HG03460 (cell line): ENCODE measurements around the gene NR3C2.
"Not testable (repeated sequence)": the region's sequence is repeated elsewhere in the genome, so short reads cannot be mapped to it uniquely, and the experiment has no call there.

Experiments used
- ATAC-seq: cut with Tn5 transposase; IDR thresholded peaks from one replicate; pipeline ENCODE4 v1.9.1; 2021; ENCODE audit not compliant: unreplicated experiment

NR3C2 gene

GRCh38 chr4:148171596-148171995 is 270.6 kb downstream of the NR3C2 start:
- no peak for ATAC-seq

DNA sequence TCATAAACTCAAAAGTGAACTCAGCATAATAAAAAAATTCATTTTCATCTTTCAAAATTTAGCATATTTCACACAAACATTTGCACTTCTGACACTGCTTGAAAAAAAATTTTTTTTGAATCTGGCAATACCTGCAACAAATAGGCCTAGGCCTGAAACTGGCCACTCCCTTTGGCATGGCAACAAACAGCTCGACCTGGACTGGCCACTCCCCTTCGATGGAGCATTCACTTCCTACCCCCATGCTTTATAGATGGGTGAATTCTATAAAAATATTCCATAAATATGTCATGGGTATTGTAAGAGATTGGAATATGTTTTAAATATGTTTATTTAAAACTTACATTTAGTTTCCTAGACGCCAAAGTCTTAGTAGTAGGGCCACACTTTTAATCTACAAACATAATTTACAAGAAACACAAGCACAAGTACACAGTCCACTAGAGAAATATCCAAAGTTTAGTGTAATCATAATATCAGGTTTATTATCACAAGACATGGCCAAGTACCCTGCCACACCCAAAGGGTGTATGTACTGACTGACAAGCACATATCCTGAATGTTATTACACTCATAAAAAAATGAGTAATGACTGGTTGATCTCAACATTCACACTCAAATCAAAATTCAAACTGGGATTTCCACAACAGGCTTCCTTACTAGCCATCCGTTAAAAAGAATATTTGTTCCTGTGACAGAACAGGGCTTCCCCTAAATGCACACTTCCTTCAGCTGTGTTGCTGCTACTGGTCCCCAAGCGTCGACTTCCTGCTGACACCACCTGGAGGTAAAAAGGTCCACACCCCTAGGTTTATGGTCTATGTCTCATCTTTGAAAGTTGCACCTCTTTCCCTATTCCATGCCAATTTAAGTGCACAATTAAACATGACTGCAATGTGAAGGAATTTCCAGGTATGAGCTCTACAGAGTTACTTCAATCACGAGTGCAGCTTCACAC is 271.5 kb downstream of the NR3C2 start:
- no peak for ATAC-seq

DNA sequence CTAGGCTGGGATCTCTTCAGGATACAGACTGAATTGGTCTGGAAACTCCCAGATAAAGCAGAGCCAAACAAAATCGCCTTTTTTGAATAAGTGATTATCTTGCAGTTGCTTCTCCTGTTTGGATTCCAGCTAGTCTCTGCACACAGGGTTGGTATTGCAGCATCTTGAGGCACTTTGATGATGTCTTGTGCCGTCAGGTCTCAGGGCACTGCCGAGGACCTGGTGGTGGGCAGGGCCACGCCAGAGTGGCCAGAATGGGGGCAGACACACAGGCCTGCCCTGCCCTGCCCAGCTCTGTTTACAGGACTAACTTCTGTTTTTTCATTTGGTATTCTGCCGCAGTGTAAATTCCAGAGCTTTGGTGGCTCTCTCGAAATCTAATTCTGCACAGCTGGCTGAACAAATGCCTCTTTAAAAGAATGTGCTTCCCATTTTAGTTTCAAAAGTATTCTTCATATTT is 276.1 kb downstream of the NR3C2 start:
- no peak for ATAC-seq

- ATAC-seq = no peak
Measured at GRCh38 chr4:148164557-148164956, 277.7 kb downstream of the NR3C2 start.

DNA sequence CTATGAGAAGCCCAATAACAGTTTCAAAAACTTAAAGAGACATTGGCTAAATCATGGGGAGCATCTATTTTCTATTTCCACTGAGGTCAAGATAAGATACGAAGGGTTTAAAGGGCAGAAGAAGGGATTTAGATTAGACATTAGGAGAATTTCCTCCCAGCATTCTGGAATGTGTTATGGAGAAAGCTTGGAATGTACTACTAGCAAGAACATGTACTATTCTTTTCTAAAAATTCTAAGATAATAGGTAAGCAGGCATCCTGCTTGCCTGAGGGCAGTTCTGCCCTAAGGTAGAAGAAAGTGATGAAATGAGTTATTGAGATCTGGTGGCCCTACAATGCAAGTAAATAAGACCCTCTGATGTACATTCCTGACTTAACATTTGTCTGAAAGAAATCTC is 279.2 kb downstream of the NR3C2 start:
- ATAC-seq = no peak

GRCh38 chr4:148162519-148162918 is 279.7 kb downstream of the NR3C2 start:
- ATAC-seq = no peak

DNA sequence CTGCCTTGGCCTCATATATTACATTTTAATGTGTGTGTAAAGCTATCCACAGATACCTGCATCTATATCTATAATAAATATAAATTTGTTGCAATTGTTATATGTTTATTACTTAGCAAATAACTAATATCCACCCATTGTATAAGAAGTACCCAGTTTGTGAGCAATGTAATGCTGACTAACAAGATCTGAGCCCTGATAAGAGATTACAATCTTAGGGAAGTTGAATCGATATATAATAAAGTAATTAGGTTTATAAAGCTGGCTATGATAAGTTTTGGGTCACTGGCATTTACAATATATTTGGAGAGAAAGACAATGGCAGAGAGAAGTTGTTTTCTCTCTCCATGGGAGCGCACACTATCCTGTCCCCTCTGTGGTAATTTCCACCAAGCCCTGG is 280.6 kb downstream of the NR3C2 start:
- no peak for ATAC-seq

GRCh38 chr4:148159793-148160192 is 282.4 kb downstream of the NR3C2 start:
- ATAC-seq = no peak

- ATAC-seq = no peak
Measured at GRCh38 chr4:148154769-148155168, 287.4 kb downstream of the NR3C2 start.

DNA sequence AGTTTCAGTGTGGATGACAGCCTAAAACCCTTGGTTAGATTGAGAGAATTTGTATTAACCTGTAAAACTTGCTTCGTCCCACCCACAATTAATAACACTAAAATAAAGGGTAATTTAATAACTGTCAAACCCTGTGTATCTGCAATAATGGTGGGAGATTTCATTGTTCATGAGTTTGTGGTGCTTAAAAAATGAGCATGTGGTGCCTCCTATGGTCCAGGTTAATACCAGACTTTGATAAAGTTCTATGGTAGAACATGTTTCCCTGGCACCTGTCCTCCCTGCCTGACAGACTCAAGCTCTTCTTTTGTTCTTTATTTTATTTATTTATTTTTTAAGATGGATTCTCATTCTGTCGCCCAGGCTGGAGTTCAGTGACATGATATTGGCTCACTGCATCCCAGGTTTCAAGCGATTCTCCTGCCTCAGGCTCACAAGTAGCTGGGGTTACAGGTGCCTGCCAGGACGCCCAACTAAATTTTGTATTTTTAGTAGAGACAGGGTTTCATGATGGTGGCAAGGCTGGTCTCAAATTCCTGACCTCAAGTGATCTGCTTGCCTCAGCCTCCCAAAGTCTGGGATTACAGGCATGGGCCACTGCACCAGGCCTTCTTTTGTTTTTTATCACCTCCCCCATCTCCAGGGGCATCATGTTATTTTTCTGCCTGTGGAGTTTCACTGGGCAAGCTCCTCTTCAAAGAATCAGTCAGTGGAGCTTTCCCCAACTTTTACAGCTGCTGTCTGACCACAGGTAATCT is 289.2 kb downstream of the NR3C2 start:
- ATAC-seq = no peak

DNA sequence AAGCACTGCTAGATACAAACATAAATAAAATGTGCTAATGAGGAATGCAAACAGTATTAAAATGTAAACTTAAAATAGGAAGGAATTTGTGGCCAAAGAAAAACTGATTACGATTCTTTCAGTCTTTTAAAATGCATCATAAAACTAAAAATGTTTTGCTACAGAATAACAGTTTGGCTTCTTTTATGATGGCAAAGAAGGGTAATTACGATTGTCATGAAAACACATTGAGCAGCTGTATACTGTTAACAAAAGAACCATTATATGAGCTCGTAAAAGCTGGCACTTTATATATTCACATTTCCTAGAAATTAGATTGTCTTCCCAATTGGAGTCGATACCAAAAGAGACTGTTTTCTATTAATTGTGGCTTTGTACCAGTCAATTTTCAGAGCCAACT is 290.4 kb downstream of the NR3C2 start:
- no peak for ATAC-seq

GRCh38 chr4:148145475-148145874 is 296.7 kb downstream of the NR3C2 start:
- ATAC-seq = no peak

DNA sequence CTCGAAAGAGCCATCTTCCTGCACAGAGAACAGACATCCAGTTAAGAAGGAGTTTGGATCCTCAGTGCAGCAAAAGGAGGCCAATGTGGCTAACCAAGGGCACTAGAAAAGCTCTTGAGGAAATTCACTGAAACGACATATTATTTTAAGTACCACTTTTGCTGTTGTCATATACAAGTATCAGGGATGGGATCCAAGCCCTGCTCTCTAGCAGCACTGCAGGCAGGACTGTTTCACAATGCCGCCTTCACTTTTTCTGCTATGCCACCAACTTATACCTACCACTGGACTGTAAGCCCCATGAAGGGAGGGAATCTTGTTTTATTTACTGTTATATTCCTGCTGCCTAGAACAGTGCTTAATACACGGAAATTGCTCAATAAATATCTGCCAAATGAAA is 299.0 kb downstream of the NR3C2 start:
- no peak for ATAC-seq

GRCh38 chr4:148141501-148141900 is 300.7 kb downstream of the NR3C2 start:
- no peak for ATAC-seq

DNA sequence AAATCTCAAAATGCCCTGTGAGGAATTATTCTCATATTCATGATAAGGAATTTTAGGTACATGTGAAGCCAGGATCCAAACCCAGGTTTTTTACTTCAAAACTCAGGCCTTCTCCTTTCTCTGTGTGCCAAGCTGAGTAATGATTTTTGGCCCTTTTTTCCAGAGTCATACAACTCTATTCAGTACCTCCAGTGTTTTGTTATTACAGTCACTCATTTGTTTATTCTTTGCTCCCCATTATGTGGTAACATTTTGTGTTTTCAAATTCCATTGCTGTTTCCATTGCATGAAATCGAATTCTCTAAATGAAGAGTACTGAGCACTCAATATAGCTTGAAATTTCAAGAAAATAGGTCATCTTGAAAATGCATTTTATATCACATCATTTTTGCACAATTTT is 315.4 kb downstream of the NR3C2 start:
- ATAC-seq = no peak

DNA sequence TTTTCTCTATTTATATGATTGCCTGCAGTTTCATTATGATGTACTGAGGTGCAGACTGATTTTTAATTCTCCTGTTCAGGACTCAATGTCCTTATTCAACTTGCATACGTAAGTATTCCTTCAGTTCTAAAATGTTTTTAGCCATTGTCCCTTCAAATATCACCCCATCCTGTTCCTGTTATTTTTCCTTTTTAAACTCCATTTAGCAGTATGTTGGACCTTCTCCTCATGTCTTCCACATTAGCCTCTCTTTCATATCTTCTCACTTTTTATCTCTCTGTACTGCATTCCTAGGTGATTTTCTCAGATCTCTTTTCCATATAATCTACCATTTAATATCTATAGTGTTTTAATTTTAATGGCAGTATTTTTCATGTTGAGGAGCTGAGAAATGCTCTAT is 317.7 kb downstream of the NR3C2 start:
- ATAC-seq = no peak

GRCh38 chr4:148123161-148123560 is 319.1 kb downstream of the NR3C2 start:
- ATAC-seq = not testable (repeated sequence)

- ATAC-seq = no peak
Measured at GRCh38 chr4:148120216-148120615, 322.0 kb downstream of the NR3C2 start.

GRCh38 chr4:148118633-148119032 is 323.6 kb downstream of the NR3C2 start:
- no peak for ATAC-seq

DNA sequence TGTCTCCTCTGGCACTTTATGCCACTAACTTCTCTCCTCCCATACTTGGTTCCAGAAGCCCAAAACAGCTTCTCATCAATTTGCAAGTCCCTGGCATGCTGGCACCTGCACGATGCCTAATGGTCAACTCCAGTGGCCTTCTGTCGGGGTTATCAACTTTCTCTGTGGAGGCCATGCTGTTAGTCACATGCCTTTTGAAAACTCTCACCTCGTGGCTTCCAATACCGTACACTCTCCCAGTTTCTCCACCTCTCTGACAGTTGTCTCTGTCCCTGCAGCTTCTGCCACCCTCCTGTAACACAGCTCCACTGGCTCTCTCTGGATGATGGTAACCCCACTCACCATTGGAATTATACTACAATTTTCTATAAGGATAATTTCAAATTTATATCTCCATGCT is 324.0 kb downstream of the NR3C2 start:
- ATAC-seq = no peak

- no peak for ATAC-seq
Measured at GRCh38 chr4:148116969-148117368, 325.2 kb downstream of the NR3C2 start.

DNA sequence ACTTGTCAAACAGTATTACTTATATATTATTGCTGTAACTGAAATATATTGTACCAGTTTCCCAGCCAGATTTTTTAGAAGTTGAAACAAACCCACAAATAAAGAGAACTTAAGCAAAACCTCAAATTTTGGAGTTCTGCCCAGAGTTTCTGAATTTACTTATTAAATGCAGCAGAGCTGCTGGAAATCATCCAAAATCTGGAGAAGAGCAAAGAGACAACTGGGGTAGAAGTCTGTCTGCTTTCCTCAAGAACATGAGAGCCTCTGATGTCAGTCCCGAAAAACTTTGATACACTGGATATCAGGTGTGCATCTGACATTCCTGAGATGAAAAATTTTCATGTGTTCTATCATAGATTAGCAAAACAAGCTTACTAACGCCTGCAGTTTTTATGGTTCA is 325.9 kb downstream of the NR3C2 start:
- no peak for ATAC-seq
